Measurements from ENCODE around the gene USP37.

DNA sequence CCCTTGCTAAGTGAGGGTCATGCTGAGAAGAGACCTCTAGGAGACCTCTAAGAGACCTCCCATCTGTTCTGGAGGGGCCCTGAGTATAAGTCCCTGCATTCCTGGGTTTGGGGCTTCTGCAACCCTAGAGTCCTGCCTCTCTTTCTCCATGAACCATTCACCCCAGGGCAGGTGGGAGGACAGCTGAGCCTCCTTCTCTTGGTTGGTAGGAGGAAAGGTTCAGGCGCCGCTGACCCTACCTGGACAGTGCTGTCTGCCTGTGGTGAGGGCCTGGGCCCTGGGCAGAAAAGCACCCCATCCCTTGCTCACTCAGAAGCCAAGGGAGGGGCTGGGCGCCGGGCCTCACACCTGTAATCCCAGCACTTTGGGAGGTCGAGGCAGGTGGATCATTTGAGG, 149.8 kb downstream of the USP37 start:
- TF ChIP-seq, protein P1, sequence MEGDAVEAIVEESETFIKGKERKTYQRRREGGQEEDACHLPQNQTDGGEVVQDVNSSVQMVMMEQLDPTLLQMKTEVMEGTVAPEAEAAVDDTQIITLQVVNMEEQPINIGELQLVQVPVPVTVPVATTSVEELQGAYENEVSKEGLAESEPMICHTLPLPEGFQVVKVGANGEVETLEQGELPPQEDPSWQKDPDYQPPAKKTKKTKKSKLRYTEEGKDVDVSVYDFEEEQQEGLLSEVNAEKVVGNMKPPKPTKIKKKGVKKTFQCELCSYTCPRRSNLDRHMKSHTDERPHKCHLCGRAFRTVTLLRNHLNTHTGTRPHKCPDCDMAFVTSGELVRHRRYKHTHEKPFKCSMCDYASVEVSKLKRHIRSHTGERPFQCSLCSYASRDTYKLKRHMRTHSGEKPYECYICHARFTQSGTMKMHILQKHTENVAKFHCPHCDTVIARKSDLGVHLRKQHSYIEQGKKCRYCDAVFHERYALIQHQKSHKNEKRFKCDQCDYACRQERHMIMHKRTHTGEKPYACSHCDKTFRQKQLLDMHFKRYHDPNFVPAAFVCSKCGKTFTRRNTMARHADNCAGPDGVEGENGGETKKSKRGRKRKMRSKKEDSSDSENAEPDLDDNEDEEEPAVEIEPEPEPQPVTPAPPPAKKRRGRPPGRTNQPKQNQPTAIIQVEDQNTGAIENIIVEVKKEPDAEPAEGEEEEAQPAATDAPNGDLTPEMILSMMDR (IDR thresholded peaks at IDR 0.05; ENCODE audit: insufficient read depth, low read length, poor library complexity, severe bottlenecking) = no peak
- TF ChIP-seq EZH2phosphoT487 (conservative IDR thresholded peaks at IDR 0.05; ENCODE audit: low read length) = no peak
